ENCODE data around the gene ZNF57. TPM values are rescaled to one million over a fixed set of nuclear protein-coding genes. Genes with fewer than 3 reads are reported as not detected.
"Not testable (repeated sequence)": the region's sequence is repeated elsewhere in the genome, so short reads cannot be mapped to it uniquely, and the experiment has no call there.

Gene ZNF57
- 1 to 10 TPM; 3.4 to 8.5 (median 3.7) TPM for polyA plus RNA-seq

GRCh38 chr19:2900296-2901252 is at the start of gene ZNF57:
Gene ZNF57, plus strand, starts transcription at chr19:2900928. Its CDS starts 118 bp downstream, at chr19:2901046.
- Mint-ChIP-seq H3K27ac (peak within 1 kb of the TSS; percentile 55 to 95 (median 84)), H3K27me3 (ENCODE audit: low read depth in 3 of 3) (peaks cover 4 to 7% (median 4%) of the 10 kb centered on the region in 3 donors), H3K4me1 (peaks cover 20 to 22% of the 10 kb centered on the region in 2 donors)

DNA sequence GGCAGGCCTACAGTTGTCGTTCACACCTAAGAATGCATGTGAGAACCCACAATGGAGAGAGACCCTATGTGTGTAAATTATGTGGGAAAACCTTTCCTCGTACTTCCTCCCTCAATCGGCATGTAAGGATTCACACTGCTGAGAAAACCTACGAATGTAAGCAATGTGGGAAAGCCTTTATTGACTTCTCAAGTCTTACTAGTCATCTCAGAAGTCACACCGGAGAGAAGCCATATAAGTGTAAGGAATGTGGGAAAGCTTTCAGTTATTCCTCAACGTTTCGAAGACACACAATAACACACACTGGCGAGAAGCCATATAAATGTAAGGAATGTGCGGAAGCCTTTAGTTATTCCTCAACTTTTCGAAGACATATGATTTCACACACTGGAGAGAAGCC is 48.1 kb upstream of the ZNF57 start:
- Mint-ChIP-seq H3K4me3 (no peak overlapping the region), H3K27ac (no peak overlapping the region), H3K36me3 (peaks cover 51 to 64% (median 58%) of the 10 kb centered on the region in 3 donors), H3K9me3 (peaks cover 22 to 60% (median 42%) of the 10 kb centered on the region in 6 donors), H3K4me1 (peaks cover 11 to 16% of the 10 kb centered on the region in 2 donors), H3K27me3 (ENCODE audit: low read depth in 3 of 3) (no peaks in the 10 kb centered on the region)
- no peak for DNase-seq

More at GRCh38 chr19:2900296-2901252, at the start of gene ZNF57:
- H3K4me3 Mint-ChIP-seq, result peak within 1 kb of the TSS; percentile 92 to 99 (median 96)
- peaks cover 0 to 8% (median 0%) of the 10 kb centered on the region in 6 donors for H3K9me3 Mint-ChIP-seq
- DNase-seq, result peak; percentile 96 to 98 (median 97)
- no peaks in the 10 kb centered on the region for H3K36me3 Mint-ChIP-seq

DNA sequence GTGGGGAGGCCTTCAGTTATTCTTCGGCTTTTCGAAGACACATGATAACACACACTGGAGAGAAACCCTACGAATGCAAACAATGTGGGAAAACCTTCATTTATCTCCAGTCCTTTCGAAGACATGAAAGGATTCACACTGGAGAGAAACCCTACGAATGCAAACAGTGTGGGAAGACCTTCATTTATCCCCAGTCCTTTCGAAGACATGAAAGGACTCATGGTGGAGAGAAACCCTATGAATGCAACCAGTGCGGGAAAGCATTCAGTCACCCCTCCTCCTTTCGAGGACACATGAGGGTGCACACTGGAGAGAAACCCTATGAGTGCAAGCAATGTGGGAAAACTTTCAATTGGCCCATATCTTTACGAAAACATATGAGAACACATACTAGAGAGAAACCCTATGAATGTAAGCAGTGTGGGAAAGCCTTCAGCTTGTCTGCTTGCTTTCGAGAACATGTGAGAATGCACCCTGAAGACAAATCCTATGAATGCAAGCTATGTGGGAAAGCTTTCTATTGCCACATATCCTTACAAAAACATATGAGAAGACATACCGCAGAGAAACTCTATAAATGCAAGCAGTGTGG is 47.6 kb upstream of the ZNF57 start:
- H3K36me3 Mint-ChIP-seq, result peaks cover 51 to 64% (median 58%) of the 10 kb centered on the region in 3 donors
- H3K27me3 Mint-ChIP-seq (ENCODE audit: low read depth in 3 of 3), result no peaks in the 10 kb centered on the region
- no peak for DNase-seq
- no peak overlapping the region for H3K27ac Mint-ChIP-seq
- peaks cover 11 to 16% of the 10 kb centered on the region in 2 donors for H3K4me1 Mint-ChIP-seq
- no peak overlapping the region for H3K4me3 Mint-ChIP-seq
- peaks cover 22 to 60% (median 42%) of the 10 kb centered on the region in 6 donors for H3K9me3 Mint-ChIP-seq

DNA sequence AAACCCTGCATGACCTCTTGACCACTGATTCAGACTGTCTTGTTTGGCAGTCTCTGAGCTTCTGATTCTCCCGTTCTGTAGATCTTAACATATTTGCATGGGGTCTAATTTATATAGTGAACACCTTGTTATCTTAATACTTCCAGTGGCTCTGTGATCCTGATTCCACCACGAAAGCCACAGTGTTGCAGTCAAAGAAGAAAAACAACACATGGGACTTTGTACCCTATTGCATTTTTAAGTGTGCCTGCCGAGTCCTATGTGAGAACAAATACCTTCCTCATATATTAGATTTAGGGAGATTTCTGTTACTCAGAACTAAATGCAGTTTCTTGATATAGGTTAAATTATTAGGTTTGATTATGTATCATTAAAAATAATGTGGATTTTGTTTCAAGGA is 45.9 kb upstream of the ZNF57 start:
- Mint-ChIP-seq H3K4me1 (peaks cover 9 to 14% of the 10 kb centered on the region in 2 donors), H3K9me3 (peaks cover 25 to 65% (median 44%) of the 10 kb centered on the region in 6 donors), H3K27ac (no peak overlapping the region), H3K27me3 (ENCODE audit: low read depth in 3 of 3) (no peaks in the 10 kb centered on the region), H3K4me3 (no peak overlapping the region), H3K36me3 (peaks cover 49 to 63% (median 55%) of the 10 kb centered on the region in 3 donors)
- DNase-seq, result no peak

GRCh38 chr19:2856457-2857050 is 44.2 kb upstream of the ZNF57 start:
- Mint-ChIP-seq H3K27me3 (ENCODE audit: low read depth in 3 of 3) (no peaks in the 10 kb centered on the region), H3K4me3 (no peak overlapping the region), H3K4me1 (peaks cover 0 to 5% of the 10 kb centered on the region in 2 donors), H3K36me3 (peaks cover 33 to 45% (median 39%) of the 10 kb centered on the region in 3 donors), H3K27ac (peak overlapping the region in 1 of 6 donors; percentile 13), H3K9me3 (peaks cover 25 to 50% (median 37%) of the 10 kb centered on the region in 6 donors)
- no peak for DNase-seq

GRCh38 chr19:2858864-2859263 is 41.9 kb upstream of the ZNF57 start:
- Mint-ChIP-seq H3K4me3 (no peak overlapping the region), H3K27ac (no peak overlapping the region), H3K27me3 (ENCODE audit: low read depth in 3 of 3) (peaks cover 0 to 3% (median 0%) of the 10 kb centered on the region in 3 donors), H3K36me3 (peaks cover 10 to 22% (median 15%) of the 10 kb centered on the region in 3 donors), H3K9me3 (peaks cover 10 to 27% (median 15%) of the 10 kb centered on the region in 6 donors), H3K4me1 (peaks cover 0 to 5% of the 10 kb centered on the region in 2 donors)
- DNase-seq, result no peak

GRCh38 chr19:2863816-2864215 is 36.9 kb upstream of the ZNF57 start:
- Mint-ChIP-seq H3K27me3 (ENCODE audit: low read depth in 3 of 3) (peaks cover 0 to 4% (median 3%) of the 10 kb centered on the region in 3 donors), H3K27ac (no peak overlapping the region), H3K4me3 (no peak overlapping the region), H3K36me3 (no peaks in the 10 kb centered on the region), H3K4me1 (no peaks in the 10 kb centered on the region), H3K9me3 (peaks cover 0 to 4% (median 0%) of the 10 kb centered on the region in 6 donors)
- DNase-seq, result no peak

- Mint-ChIP-seq H3K4me1 (no peaks in the 10 kb centered on the region), H3K27ac (no peak overlapping the region), H3K4me3 (no peak overlapping the region), H3K27me3 (ENCODE audit: low read depth in 3 of 3) (peaks cover 0 to 4% (median 4%) of the 10 kb centered on the region in 3 donors), H3K36me3 (no peaks in the 10 kb centered on the region), H3K9me3 (peaks cover 0 to 1% (median 0%) of the 10 kb centered on the region in 6 donors)
- DNase-seq, result no peak
Measured at GRCh38 chr19:2865334-2866100, 35.2 kb upstream of the ZNF57 start.

DNA sequence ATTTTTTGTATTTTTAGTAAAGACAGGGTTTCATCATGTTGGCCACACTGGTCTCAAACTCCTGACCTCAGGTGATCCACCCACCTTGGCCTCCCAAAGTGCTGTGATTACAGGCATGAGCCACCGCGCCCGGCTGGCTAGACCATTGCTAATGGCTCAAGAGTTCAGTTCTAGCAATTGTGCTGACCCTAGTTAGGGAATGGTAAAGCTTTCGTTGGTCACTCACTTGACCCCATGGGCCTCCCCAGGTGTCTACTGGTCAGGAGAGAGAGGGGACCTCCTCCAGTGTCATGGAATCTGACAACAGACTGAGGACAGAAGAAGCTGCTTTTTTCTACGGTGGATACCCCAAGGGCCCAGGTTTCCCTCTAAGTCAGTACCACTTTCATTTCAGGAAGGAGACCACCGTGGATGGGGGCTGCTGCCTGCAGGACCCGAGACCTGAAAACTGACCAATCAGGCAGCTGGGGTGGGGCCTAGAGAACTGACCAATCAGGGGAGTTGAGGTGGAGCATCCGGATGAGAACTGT is 34.2 kb upstream of the ZNF57 start:
- Mint-ChIP-seq H3K9me3 (peaks cover 0 to 3% (median 0%) of the 10 kb centered on the region in 6 donors), H3K27me3 (ENCODE audit: low read depth in 3 of 3) (peaks cover 0 to 4% (median 4%) of the 10 kb centered on the region in 3 donors), H3K4me1 (peaks cover 0 to 1% of the 10 kb centered on the region in 2 donors), H3K36me3 (no peaks in the 10 kb centered on the region), H3K4me3 (no peak overlapping the region), H3K27ac (no peak overlapping the region)
- DNase-seq, result no peak

DNA sequence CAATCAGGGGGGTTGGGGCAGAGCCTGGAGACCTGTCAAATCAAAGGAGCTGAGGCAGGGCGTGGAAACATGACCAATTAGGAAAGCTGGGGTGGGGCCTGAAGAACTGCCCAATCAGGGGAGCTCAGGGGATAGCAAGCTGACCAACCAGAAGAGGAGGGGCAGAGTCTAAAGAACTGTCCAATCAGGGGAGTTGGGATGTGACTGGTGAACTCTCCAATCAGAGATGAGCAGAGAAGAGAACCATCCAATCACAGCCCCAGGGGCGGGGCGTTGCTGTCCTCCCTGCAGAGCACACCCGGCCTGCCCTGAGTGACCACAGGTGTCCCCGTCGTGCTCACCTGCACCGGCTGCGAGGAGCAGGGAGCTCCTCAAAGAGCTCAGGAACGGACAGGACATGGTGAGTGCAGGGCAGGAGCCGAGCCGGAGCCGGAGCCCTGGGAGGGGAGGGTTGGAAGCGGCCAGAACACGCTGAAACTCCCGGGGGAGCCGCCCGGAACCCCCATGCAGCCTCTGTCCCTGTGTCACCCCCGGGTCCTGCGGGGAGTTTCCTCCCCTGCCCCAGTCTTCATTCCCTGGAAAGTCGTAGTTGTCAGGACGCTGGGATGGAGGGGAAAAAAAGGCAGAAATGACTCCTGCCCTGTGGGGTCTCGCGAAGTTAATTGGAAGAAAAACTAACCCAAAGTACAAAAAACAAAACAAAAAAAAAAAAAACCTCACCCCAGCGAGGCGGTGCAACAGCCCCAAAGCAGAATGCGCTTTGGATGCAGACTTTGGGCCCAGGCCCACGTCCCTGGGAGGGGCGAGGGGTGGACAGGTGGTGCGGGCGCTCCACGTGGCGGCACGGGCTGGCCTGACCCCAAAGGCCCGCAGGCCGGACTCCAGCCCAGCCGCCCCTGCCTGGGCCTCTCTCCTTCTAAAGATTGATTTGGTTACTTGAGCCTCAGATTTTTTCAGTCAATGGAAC is 33.4 kb upstream of the ZNF57 start, which contains the start of gene ZNF556:
TSS of gene ZNF556 (plus strand) at position 311 of the 967 bp plus-strand sequence. CDS start at position 398, 87 bp downstream.
- no peak within 1 kb of the TSS for H3K27ac Mint-ChIP-seq
- no peaks in the 10 kb centered on the region for H3K36me3 Mint-ChIP-seq
- no peak within 1 kb of the TSS for H3K4me3 Mint-ChIP-seq
- peaks cover 1 to 4% (median 4%) of the 10 kb centered on the region in 3 donors for H3K27me3 Mint-ChIP-seq (ENCODE audit: low read depth in 3 of 3)
- no peak for DNase-seq
- H3K4me1 Mint-ChIP-seq, result peaks cover 0 to 3% of the 10 kb centered on the region in 2 donors
- peaks cover 0 to 3% (median 0%) of the 10 kb centered on the region in 6 donors for H3K9me3 Mint-ChIP-seq

GRCh38 chr19:2869618-2870017 is 31.1 kb upstream of the ZNF57 start:
- H3K27ac Mint-ChIP-seq, result no peak overlapping the region
- H3K9me3 Mint-ChIP-seq, result peaks cover 0 to 3% (median 0%) of the 10 kb centered on the region in 6 donors
- no peak for DNase-seq
- no peak overlapping the region for H3K4me3 Mint-ChIP-seq
- H3K27me3 Mint-ChIP-seq (ENCODE audit: low read depth in 3 of 3), result peaks cover 1 to 4% (median 1%) of the 10 kb centered on the region in 3 donors
- peaks cover 0 to 3% of the 10 kb centered on the region in 2 donors for H3K4me1 Mint-ChIP-seq
- no peaks in the 10 kb centered on the region for H3K36me3 Mint-ChIP-seq

DNA sequence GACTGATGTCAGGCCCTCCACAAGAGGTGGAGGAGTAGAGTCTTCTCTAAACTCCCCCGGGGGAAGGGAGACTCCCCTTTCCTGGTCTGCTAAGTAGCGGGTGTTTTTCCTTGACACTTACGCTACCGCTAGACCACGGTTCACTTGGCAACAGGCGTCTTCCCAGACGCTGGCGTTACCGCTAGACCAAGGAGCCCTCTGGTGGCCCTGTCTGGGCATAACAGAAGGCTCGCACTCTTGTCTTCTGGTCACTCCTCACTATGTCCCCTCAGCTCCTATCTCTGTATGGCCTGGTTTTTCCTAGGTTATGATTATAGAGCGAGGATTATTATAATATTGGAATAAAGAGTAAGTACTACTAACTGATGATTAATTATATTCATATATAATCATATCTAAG is 28.6 kb upstream of the ZNF57 start:
- H3K9me3 Mint-ChIP-seq; DNase-seq; H3K27me3 Mint-ChIP-seq (ENCODE audit: low read depth in 3 of 3); H3K36me3 Mint-ChIP-seq; H3K4me3 Mint-ChIP-seq; H3K4me1 Mint-ChIP-seq; H3K27ac Mint-ChIP-seq: not testable (repeated sequence)

Data from immature natural killer cell (primary cell).